Measurements from ENCODE around the gene FOXA2.

Gene FOXA2

GRCh38 chr20:22581437-22582385, 2.7 kb downstream of the FOXA2 start:
- H3K27me3 ChIP-seq (ENCODE audit: control insufficient read depth, low read length): no peaks in the 10 kb centered on the region
- no peaks in the 10 kb centered on the region for H3K4me1 ChIP-seq (ENCODE audit: control insufficient read depth, low read length)
- H3K4me2 ChIP-seq (ENCODE audit: low read length): no peak overlapping the region
- no peaks in the 10 kb centered on the region for H3K79me2 ChIP-seq (ENCODE audit: control insufficient read depth, low read length)
- no peaks in the 10 kb centered on the region for H4K20me1 ChIP-seq (ENCODE audit: control insufficient read depth, insufficient read depth, low read depth, low read length)
- H3K36me3 ChIP-seq (ENCODE audit: control insufficient read depth, low read length): no peaks in the 10 kb centered on the region
- H3F3A ChIP-seq (ENCODE audit: control insufficient read depth, insufficient read depth): no peaks in the 10 kb centered on the region
- H3K9me3 ChIP-seq (ENCODE audit: control insufficient read depth, insufficient read depth, low read length): peaks cover 11% of the 10 kb centered on the region; the same call in 1 of the 2 replicates
- H3K4me3 ChIP-seq (ENCODE audit: low read length): no peak overlapping the region
- H3K9me2 ChIP-seq (replicated peaks; ENCODE audit: control insufficient read depth, low read length): no peaks in the 10 kb centered on the region
- H3K27ac ChIP-seq (ENCODE audit: low read depth, low read length): no peak overlapping the region
- TF ChIP-seq EZH2phosphoT487 (IDR thresholded peaks at IDR 0.05; ENCODE audit: borderline replicate concordance, low read length): no peak
- no peak for TF ChIP-seq CTCF (IDR thresholded peaks at IDR 0.05; ENCODE audit: low read depth, low read length, poor library complexity, severe bottlenecking)

GRCh38 chr20:22579711-22580697, 4.4 kb downstream of the FOXA2 start:
- Histone ChIP-seq H3K27ac (ENCODE audit: low read depth, low read length) (no peak overlapping the region), H3K4me2 (ENCODE audit: low read length) (no peak overlapping the region), H3K4me3 (ENCODE audit: low read length) (no peak overlapping the region)

GRCh38 chr20:22579119-22579427, 5.3 kb downstream of the FOXA2 start:
- H3K27me3 ChIP-seq (ENCODE audit: control insufficient read depth, low read length): no peaks in the 10 kb centered on the region
- no peaks in the 10 kb centered on the region for H3F3A ChIP-seq (ENCODE audit: control insufficient read depth, insufficient read depth)
- no peaks in the 10 kb centered on the region for H3K9me2 ChIP-seq (replicated peaks; ENCODE audit: control insufficient read depth, low read length)
- peaks cover 11% of the 10 kb centered on the region; the same call in 1 of the 2 replicates for H3K9me3 ChIP-seq (ENCODE audit: control insufficient read depth, insufficient read depth, low read length)
- H3K36me3 ChIP-seq (ENCODE audit: control insufficient read depth, low read length): no peaks in the 10 kb centered on the region
- H3K27ac ChIP-seq (ENCODE audit: low read depth, low read length): no peak overlapping the region
- H3K79me2 ChIP-seq (ENCODE audit: control insufficient read depth, low read length): no peaks in the 10 kb centered on the region
- TF ChIP-seq EZH2phosphoT487 (IDR thresholded peaks at IDR 0.05; ENCODE audit: borderline replicate concordance, low read length): no peak
- TF ChIP-seq CTCF (IDR thresholded peaks at IDR 0.05; ENCODE audit: low read depth, low read length, poor library complexity, severe bottlenecking): no peak
- H4K20me1 ChIP-seq (ENCODE audit: control insufficient read depth, insufficient read depth, low read depth, low read length): no peaks in the 10 kb centered on the region
- H3K4me3 ChIP-seq (ENCODE audit: low read length): no peak overlapping the region
- peaks cover 14% of the 10 kb centered on the region for H3K4me1 ChIP-seq (ENCODE audit: control insufficient read depth, low read length)
- no peak overlapping the region for H3K4me2 ChIP-seq (ENCODE audit: low read length)

More at GRCh38 chr20:22579711-22580697, 4.4 kb downstream of the FOXA2 start:
- Histone ChIP-seq H4K20me1 (ENCODE audit: control insufficient read depth, insufficient read depth, low read depth, low read length) (no peaks in the 10 kb centered on the region), H3K9me2 (replicated peaks; ENCODE audit: control insufficient read depth, low read length) (no peaks in the 10 kb centered on the region), H3K27me3 (ENCODE audit: control insufficient read depth, low read length) (no peaks in the 10 kb centered on the region), H3F3A (ENCODE audit: control insufficient read depth, insufficient read depth) (no peaks in the 10 kb centered on the region), H3K79me2 (ENCODE audit: control insufficient read depth, low read length) (no peaks in the 10 kb centered on the region), H3K9me3 (ENCODE audit: control insufficient read depth, insufficient read depth, low read length) (peaks cover 11% of the 10 kb centered on the region; the same call in 1 of the 2 replicates), H3K36me3 (ENCODE audit: control insufficient read depth, low read length) (no peaks in the 10 kb centered on the region), H3K4me1 (ENCODE audit: control insufficient read depth, low read length) (peaks cover 8% of the 10 kb centered on the region)
- TF ChIP-seq EZH2phosphoT487 (IDR thresholded peaks at IDR 0.05; ENCODE audit: borderline replicate concordance, low read length) (no peak), CTCF (IDR thresholded peaks at IDR 0.05; ENCODE audit: low read depth, low read length, poor library complexity, severe bottlenecking) (no peak)

Data from DOHH2 (cell line).